Liver (tissue), 9 donors: Measurements from ENCODE around the gene DHPS. TPM values are rescaled to one million over a fixed set of nuclear protein-coding genes. Genes with fewer than 3 reads are reported as not detected.

Experiments used
- DNase-seq: peaks from one replicate; pipeline ENCODE4 v3.0.0-alpha.2; 2017; ENCODE audit warnings: low spot score
- H3K27ac ChIP-seq, 2 donors: one replicate each; pipeline ENCODE4 v1.7.0; 2013; ENCODE audit warnings: inconsistent platforms in 2 of 2, low read length in 2 of 2, control low read depth in 1 of 2, low read depth in 1 of 2, mild to moderate bottlenecking in 1 of 2
- H3K27me3 ChIP-seq, 4 donors: one replicate each; pipeline versions ENCODE4 v1.6.1 to v1.7.0; 2013; ENCODE audit warnings: low read length in 3 of 4, inconsistent platforms in 1 of 4, mild to moderate bottlenecking in 1 of 4, moderate library complexity in 1 of 4; ENCODE audit not compliant: control insufficient read depth in 4 of 4, insufficient read depth in 4 of 4
- H3K36me3 ChIP-seq, 4 donors: one replicate each; pipeline versions ENCODE4 v1.6.1 to v1.7.0; 2013; ENCODE audit warnings: low read length in 3 of 4, mild to moderate bottlenecking in 3 of 4, low read depth in 1 of 4, moderate library complexity in 1 of 4; ENCODE audit not compliant: control insufficient read depth in 4 of 4, insufficient read depth in 3 of 4
- H3K4me1 ChIP-seq, 4 donors: one replicate each; pipeline versions ENCODE4 v1.6.1 to v1.7.0; 2013; ENCODE audit warnings: low read length in 3 of 4, mild to moderate bottlenecking in 3 of 4, moderate library complexity in 1 of 4; ENCODE audit not compliant: control insufficient read depth in 4 of 4, insufficient read depth in 4 of 4
- H3K4me3 ChIP-seq, 3 donors: one replicate each; pipeline versions ENCODE4 v1.6.1 to v1.7.0; 2013; ENCODE audit warnings: low read length in 3 of 3, control low read depth in 1 of 3, low read depth in 1 of 3, mild to moderate bottlenecking in 1 of 3
- H3K9ac ChIP-seq, 2 donors: one replicate each; pipeline ENCODE4 v1.7.0; 2013; ENCODE audit warnings: low read length in 2 of 2, mild to moderate bottlenecking in 2 of 2, moderate library complexity in 2 of 2, control low read depth in 1 of 2, low read depth in 1 of 2
- H3K9me3 ChIP-seq, 4 donors: one replicate each; pipeline versions ENCODE4 v1.6.1 to v1.7.0; 2013; ENCODE audit warnings: low read length in 3 of 4; ENCODE audit not compliant: control insufficient read depth in 4 of 4
- CTCF ChIP-seq: fragments of 150-350 bp; IDR thresholded peaks from 2 replicates; pipeline ENCODE4 v1.5.1; 2017; ENCODE audit warnings: improper control_type of control experiment, low read depth, low read length; ENCODE audit not compliant: missing input control
- EGR1 ChIP-seq, 2 donors: IDR thresholded peaks; 2 replicates each; pipeline ENCODE4 v1.6.1; 2016 to 2018; ENCODE audit warnings: antibody characterized with exemption in 2 of 2, low read depth in 2 of 2
- FOXA2 ChIP-seq: IDR thresholded peaks from 2 replicates; pipeline ENCODE4 v1.6.1; 2016; ENCODE audit warnings: antibody characterized with exemption
- HNF4A ChIP-seq, 2 donors: conservative IDR thresholded peaks; 2 replicates each; pipeline ENCODE4 v1.6.1; 2016; ENCODE audit warnings: antibody characterized with exemption in 2 of 2, mild to moderate bottlenecking in 2 of 2
- JUND ChIP-seq, 2 donors: IDR thresholded peaks; 2 replicates each; pipeline ENCODE4 v1.6.1; 2016; ENCODE audit warnings: antibody characterized with exemption in 2 of 2
- MAX ChIP-seq: IDR thresholded peaks from 2 replicates; pipeline ENCODE4 v1.6.1; 2016; ENCODE audit warnings: antibody characterized with exemption
- NR2F2 ChIP-seq: IDR thresholded peaks from 2 replicates; pipeline ENCODE4 v1.6.1; 2016; ENCODE audit warnings: antibody characterized with exemption
- RAD21 ChIP-seq, 2 donors: IDR thresholded peaks; 2 replicates each; pipeline ENCODE4 v1.6.1; 2016; ENCODE audit warnings: antibody characterized with exemption in 2 of 2, mild to moderate bottlenecking in 2 of 2
- REST ChIP-seq: IDR thresholded peaks from 2 replicates; pipeline ENCODE4 v1.6.1; 2016; ENCODE audit warnings: antibody characterized with exemption, mild to moderate bottlenecking
- RXRA ChIP-seq, 2 donors: IDR thresholded peaks; 2 replicates each; pipeline ENCODE4 v1.6.1; 2017 to 2018; ENCODE audit warnings: antibody characterized with exemption in 2 of 2, mild to moderate bottlenecking in 1 of 2
- WGBS: extraction: QIAGEN DNeasy Blood & Tissue Kit; methylation state at CpG from one replicate; pipeline ENCODE4 v1.1.7; 2013; 5-methylcytosine and 5-hydroxymethylcytosine counted together
- polyA plus RNA-seq, 2 donors: library from polyadenylated mRNA; stranded (reverse) in 1 of 2; unstranded in 1 of 2; fragments of 200-250 nt in 1 of 2; fragments of >200 nt in 1 of 2; fragmentation: Nextera tagmentation in 1 of 2; extraction: Ambion mirVana in 1 of 2; gene quantifications; one replicate each; pipeline versions ENCODE4 v1.2.1 to v1.2.3, GENCODE V29; 2013 to 2015
- total RNA-seq, 2 donors: library from RNA; depleted of rRNA; stranded (reverse); fragments of >200 nt; gene quantifications; one replicate each; pipeline ENCODE4 v1.2.3, GENCODE V29; 2014
- TF ChIP-seq, protein P1 (sequence below): IDR thresholded peaks from 2 replicates; pipeline ENCODE4 v1.6.1; 2016; ENCODE audit warnings: antibody characterized with exemption
- donor health status: healthy.
- donor health status: healthy.
- donor health status: healthy.
- donor health status: healthy.
- donor health status: healthy.

Gene DHPS
- total and polyA plus RNA-seq, 4 donors: 29.1 to 53.9 (median 42.6) TPM

GRCh38 chr19:12639901-12640613 is 41.6 kb downstream of the DHPS start:
- Histone ChIP-seq H3K27ac (no peak overlapping the region), H3K27me3 (no peaks in the 10 kb centered on the region), H3K9ac (no peak overlapping the region), H3K4me1 (peaks cover 0 to 3% (median 1%) of the 10 kb centered on the region in 4 donors), H3K36me3 (no peaks in the 10 kb centered on the region), H3K9me3 (no peaks in the 10 kb centered on the region), H3K4me3 (peak overlapping the region in 1 of 3 donors; percentile 24)
- TF ChIP-seq JUND (IDR thresholded peaks at IDR 0.05) (no peak), MAX (no peak), RAD21 (IDR thresholded peaks at IDR 0.05) (peak; percentile 47 to 76), NR2F2 (no peak), CTCF (peak; percentile 62)
- DNase-seq: peak; percentile 83
- 16% methylated on average over 39 of the region's 39 CpGs for WGBS

GRCh38 chr19:12638611-12639182 is 43.0 kb downstream of the DHPS start:
- H3K4me3 ChIP-seq: no peak overlapping the region
- no peaks in the 10 kb centered on the region for H3K27me3 ChIP-seq
- WGBS: 93% methylated on average over 22 of the region's 22 CpGs
- H3K4me1 ChIP-seq: peaks cover 0 to 4% (median 1%) of the 10 kb centered on the region in 4 donors
- no peak for DNase-seq
- no peak overlapping the region for H3K9ac ChIP-seq
- no peaks in the 10 kb centered on the region for H3K36me3 ChIP-seq
- TF ChIP-seq EGR1 (IDR thresholded peaks at IDR 0.05; ENCODE audit: low read depth in 2 of 2): no peak
- TF ChIP-seq RXRA (IDR thresholded peaks at IDR 0.05): no peak
- TF ChIP-seq HNF4A (conservative IDR thresholded peaks at IDR 0.05): no peak
- TF ChIP-seq, protein P1, sequence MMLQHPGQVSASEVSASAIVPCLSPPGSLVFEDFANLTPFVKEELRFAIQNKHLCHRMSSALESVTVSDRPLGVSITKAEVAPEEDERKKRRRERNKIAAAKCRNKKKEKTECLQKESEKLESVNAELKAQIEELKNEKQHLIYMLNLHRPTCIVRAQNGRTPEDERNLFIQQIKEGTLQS: no peak
- no peak for TF ChIP-seq FOXA2
- no peak overlapping the region for H3K27ac ChIP-seq
- no peaks in the 10 kb centered on the region for H3K9me3 ChIP-seq

GRCh38 chr19:12636631-12637030 is 45.0 kb downstream of the DHPS start:
- no peak overlapping the region for H3K9ac ChIP-seq
- no peak for DNase-seq
- H3K27me3 ChIP-seq: no peaks in the 10 kb centered on the region
- no peak overlapping the region for H3K27ac ChIP-seq
- WGBS: 87% methylated on average over 13 of the region's 13 CpGs
- H3K36me3 ChIP-seq: peaks cover 0 to 3% (median under 1%) of the 10 kb centered on the region in 4 donors
- H3K9me3 ChIP-seq: no peaks in the 10 kb centered on the region
- TF ChIP-seq REST: no peak
- H3K4me1 ChIP-seq: peaks cover 0 to 4% (median 1%) of the 10 kb centered on the region in 4 donors
- no peak overlapping the region for H3K4me3 ChIP-seq
